ENCODE data around the gene PDE1A. TPM values are rescaled to one million over a fixed set of nuclear protein-coding genes. Genes with fewer than 3 reads are reported as not detected.

Gene PDE1A
- total RNA-seq, 3 donors from 2014 or later (not counting 1 experiment from before 2014, with no cell fraction given) = not detected

- intact Hi-C loops (cut with micrococcal nuclease) = no loop called here
- DNase-seq (no peak), ATAC-seq (no peak)
- no peaks in the 10 kb centered on the region for H3K27me3 Mint-ChIP-seq (ENCODE audit: low read depth in 2 of 2)
- H3K36me3 Mint-ChIP-seq = no peaks in the 10 kb centered on the region
- no peak overlapping the region for H3K27ac Mint-ChIP-seq
- H3K9me3 Mint-ChIP-seq = no peaks in the 10 kb centered on the region
- H3K9me3 ChIP-seq (ENCODE audit: control insufficient read depth, insufficient read depth, low read length) = no peaks in the 10 kb centered on the region
- WGBS (ENCODE audit: insufficient coverage) = 89% methylated on average over 1 of the region's 1 CpG
- H3K4me3 Mint-ChIP-seq = no peak overlapping the region
- H3K27me3 ChIP-seq (ENCODE audit: control insufficient read depth, insufficient read depth, low read length) = no peaks in the 10 kb centered on the region
- TF ChIP-seq CTCF (IDR thresholded peaks at IDR 0.05) = no peak
- H3K4me1 Mint-ChIP-seq = no peaks in the 10 kb centered on the region
- H3K4me3 ChIP-seq (ENCODE audit: low read length) = no peak overlapping the region
- no peak overlapping the region for H3K27ac ChIP-seq (ENCODE audit: low read length)
- H3K36me3 ChIP-seq (ENCODE audit: control insufficient read depth, insufficient read depth, low read length) = no peaks in the 10 kb centered on the region
- H3K4me1 ChIP-seq (ENCODE audit: control insufficient read depth, insufficient read depth, low read length) = no peaks in the 10 kb centered on the region
Measured at GRCh38 chr2:182134201-182134600, 292.6 kb downstream of the PDE1A start.

- intact Hi-C loops (cut with micrococcal nuclease) = no loop called here
- ATAC-seq (no peak), DNase-seq (no peak)
- Histone ChIP-seq H3K9me3 (ENCODE audit: control insufficient read depth, insufficient read depth, low read length) (no peaks in the 10 kb centered on the region), H3K36me3 (ENCODE audit: control insufficient read depth, insufficient read depth, low read length) (no peaks in the 10 kb centered on the region), H3K27me3 (ENCODE audit: control insufficient read depth, insufficient read depth, low read length) (no peaks in the 10 kb centered on the region), H3K4me3 (ENCODE audit: low read length) (no peak overlapping the region), H3K27ac (ENCODE audit: low read length) (no peak overlapping the region), H3K4me1 (ENCODE audit: control insufficient read depth, insufficient read depth, low read length) (no peaks in the 10 kb centered on the region)
- no peak overlapping the region for H3K27ac Mint-ChIP-seq
- H3K4me3 Mint-ChIP-seq = no peak overlapping the region
- H3K4me1 Mint-ChIP-seq = no peaks in the 10 kb centered on the region
- TF ChIP-seq CTCF (IDR thresholded peaks at IDR 0.05) = no peak
- no peaks in the 10 kb centered on the region for H3K36me3 Mint-ChIP-seq
- no peaks in the 10 kb centered on the region for H3K27me3 Mint-ChIP-seq (ENCODE audit: low read depth in 2 of 2)
- no CpG with 5 or more reads among the region's 1 CpG for WGBS (ENCODE audit: insufficient coverage)
- H3K9me3 Mint-ChIP-seq = no peaks in the 10 kb centered on the region
Measured at GRCh38 chr2:182133195-182133891, 293.5 kb downstream of the PDE1A start.

GRCh38 chr2:182132605-182133004 is 294.2 kb downstream of the PDE1A start:
- H3K9me3 Mint-ChIP-seq = no peaks in the 10 kb centered on the region
- Histone ChIP-seq H3K36me3 (ENCODE audit: control insufficient read depth, insufficient read depth, low read length) (no peaks in the 10 kb centered on the region), H3K4me1 (ENCODE audit: control insufficient read depth, insufficient read depth, low read length) (no peaks in the 10 kb centered on the region), H3K27me3 (ENCODE audit: control insufficient read depth, insufficient read depth, low read length) (no peaks in the 10 kb centered on the region), H3K27ac (ENCODE audit: low read length) (no peak overlapping the region), H3K9me3 (ENCODE audit: control insufficient read depth, insufficient read depth, low read length) (no peaks in the 10 kb centered on the region), H3K4me3 (ENCODE audit: low read length) (no peak overlapping the region)
- DNase-seq (no peak), ATAC-seq (no peak)
- no peaks in the 10 kb centered on the region for H3K4me1 Mint-ChIP-seq
- H3K36me3 Mint-ChIP-seq = no peaks in the 10 kb centered on the region
- TF ChIP-seq CTCF (IDR thresholded peaks at IDR 0.05) = no peak
- H3K27me3 Mint-ChIP-seq (ENCODE audit: low read depth in 2 of 2) = no peaks in the 10 kb centered on the region
- no peak overlapping the region for H3K4me3 Mint-ChIP-seq
- no peak overlapping the region for H3K27ac Mint-ChIP-seq
- intact Hi-C loops (cut with micrococcal nuclease) = no loop called here

All from natural killer cell (primary cell).